HG03280 (cell line): ENCODE results near the gene IFNA2.
A peak's percentile ranks its signal among the peaks of the same experiment; 100 is the strongest.
"Not testable (repeated sequence)": the region's sequence is repeated elsewhere in the genome, so short reads cannot be mapped to it uniquely, and the experiment has no call there.

ENCODE experiments used
- ATAC-seq: cut with Tn5 transposase; IDR thresholded peaks from one replicate; pipeline ENCODE4 v1.9.1; 2021; ENCODE audit warnings: mild to moderate bottlenecking, moderate library complexity; ENCODE audit not compliant: unreplicated experiment

The IFNA2 gene

GRCh38 chr9:21385131-21385670 is at the start of gene IFNA2:
IFNA2 (minus strand) TSS chr9:21385398; CDS start chr9:21385329, 69 bp downstream.
- no peak for ATAC-seq

- not testable (repeated sequence) for ATAC-seq
Observed at GRCh38 chr9:21435015-21435383, 49.8 kb upstream of the IFNA2 start.

- ATAC-seq = no peak
Observed at GRCh38 chr9:21434202-21435014, 49.2 kb upstream of the IFNA2 start.

GRCh38 chr9:21432672-21433425 is 47.7 kb upstream of the IFNA2 start:
- ATAC-seq = peak; percentile 66

- no peak for ATAC-seq
Observed at GRCh38 chr9:21429191-21429590, 44.0 kb upstream of the IFNA2 start.

GRCh38 chr9:21428235-21428634 is 43.0 kb upstream of the IFNA2 start:
- ATAC-seq = no peak

- no peak for ATAC-seq
Observed at GRCh38 chr9:21415493-21416267, 30.5 kb upstream of the IFNA2 start.

- ATAC-seq = no peak
Observed at GRCh38 chr9:21414220-21414940, 29.2 kb upstream of the IFNA2 start.

GRCh38 chr9:21413624-21414023 is 28.4 kb upstream of the IFNA2 start:
- ATAC-seq = no peak

GRCh38 chr9:21413151-21413550 is 28.0 kb upstream of the IFNA2 start:
- no peak for ATAC-seq

- ATAC-seq = no peak
Observed at GRCh38 chr9:21412107-21412506, 26.9 kb upstream of the IFNA2 start.

- ATAC-seq = no peak
Observed at GRCh38 chr9:21408817-21409216, 23.6 kb upstream of the IFNA2 start, which contains the start of gene IFNA8. IFNA8 (plus strand) TSS chr9:21409117; CDS start chr9:21409177, 60 bp downstream.

GRCh38 chr9:21404146-21404545 is 18.9 kb upstream of the IFNA2 start:
- ATAC-seq = no peak

GRCh38 chr9:21402386-21403251 is 17.4 kb upstream of the IFNA2 start:
- no peak for ATAC-seq

- ATAC-seq = no peak
Observed at GRCh38 chr9:21399956-21400355, 14.8 kb upstream of the IFNA2 start.

- no peak for ATAC-seq
Observed at GRCh38 chr9:21398955-21399489, 13.8 kb upstream of the IFNA2 start.

GRCh38 chr9:21395778-21396717 is 10.8 kb upstream of the IFNA2 start:
- peak; percentile 61 for ATAC-seq

- peak; percentile 93 for ATAC-seq
Observed at GRCh38 chr9:21392270-21392669, 7.1 kb upstream of the IFNA2 start.
